Measurements from ENCODE around the gene TYMS. TPM values are rescaled to one million over a fixed set of nuclear protein-coding genes. Genes with fewer than 3 reads are reported as not detected.

TYMS gene
- total RNA-seq, 2 donors from 2014 or later = 32.8 to 131 TPM

GRCh38 chr18:715626-716025, 58.2 kb downstream of the TYMS start:
- Histone ChIP-seq H3K4me3 (no peak overlapping the region), H3K27me3 (no peaks in the 10 kb centered on the region), H3K9me3 (no peaks in the 10 kb centered on the region), H3K36me3 (no peaks in the 10 kb centered on the region), H3K9ac (ENCODE audit: low read depth in 2 of 2, low read length in 2 of 2) (no peak overlapping the region), H3K27ac (no peak overlapping the region), H3K4me1 (no peaks in the 10 kb centered on the region)
- intact Hi-C loops (cut with DNase I) = no loop called here
- DNase-seq = no peak
- TF ChIP-seq CTCF (IDR thresholded peaks at IDR 0.05) = no peak

- H3K4me3 ChIP-seq = no peak overlapping the region
- intact Hi-C loops (cut with DNase I) = no loop called here
- H3K27ac ChIP-seq = no peak overlapping the region
- no peaks in the 10 kb centered on the region for H3K36me3 ChIP-seq
- H3K27me3 ChIP-seq = no peaks in the 10 kb centered on the region
- no peak overlapping the region for H3K9ac ChIP-seq (ENCODE audit: low read depth in 2 of 2, low read length in 2 of 2)
- H3K4me1 ChIP-seq = no peaks in the 10 kb centered on the region
- TF ChIP-seq CTCF (IDR thresholded peaks at IDR 0.05) = no peak
- H3K9me3 ChIP-seq = no peaks in the 10 kb centered on the region
- no peak for DNase-seq
These were observed 59.5 kb downstream of the TYMS start for GRCh38 chr18:717003-717402.

Other genes starting within 250 kb of the TYMS start
- 1 to 10 TPM; 1.9 to 4.7 TPM for gene COLEC12, start 157.0 kb upstream of the TYMS start, total RNA-seq
- gene CETN1, start 77.3 kb upstream of the TYMS start, total RNA-seq = not detected
- gene CLUL1, start 60.7 kb upstream of the TYMS start, total RNA-seq = not detected
- 100 to 1,000 TPM in 1 of 2 donors, 10 to 100 TPM in 1; 51.7 to 103 TPM for gene ENOSF1, start 55.0 kb downstream of the TYMS start, total RNA-seq
- 10 to 100 TPM; 56.3 to 83.4 TPM for gene YES1, start 154.6 kb downstream of the TYMS start, total RNA-seq
- under 1 TPM; 0.32 to 0.48 TPM for gene ADCYAP1, start 247.2 kb downstream of the TYMS start, total RNA-seq